Body of pancreas (tissue), 4 donors: Measurements from ENCODE around the gene PDE11A.

Source experiments
- POLR2A ChIP-seq, 3 donors: fragments of 450-650 bp; IDR thresholded peaks; one replicate each; pipeline ENCODE4 v1.6.1; 2016; ENCODE audit warnings: antibody characterized with exemption in 3 of 3, mild to moderate bottlenecking in 2 of 3
- TF ChIP-seq, protein P1 (sequence below), 7 experiments: fragments of 450-650 bp in 4 of 7; fragments of 200-600 bp in 3 of 7; sonication (generic) in 3 of 7; IDR thresholded peaks; one replicate each; pipeline ENCODE4 v1.5.1; 2016 to 2019; ENCODE audit warnings: antibody characterized with exemption in 7 of 7

DNA sequence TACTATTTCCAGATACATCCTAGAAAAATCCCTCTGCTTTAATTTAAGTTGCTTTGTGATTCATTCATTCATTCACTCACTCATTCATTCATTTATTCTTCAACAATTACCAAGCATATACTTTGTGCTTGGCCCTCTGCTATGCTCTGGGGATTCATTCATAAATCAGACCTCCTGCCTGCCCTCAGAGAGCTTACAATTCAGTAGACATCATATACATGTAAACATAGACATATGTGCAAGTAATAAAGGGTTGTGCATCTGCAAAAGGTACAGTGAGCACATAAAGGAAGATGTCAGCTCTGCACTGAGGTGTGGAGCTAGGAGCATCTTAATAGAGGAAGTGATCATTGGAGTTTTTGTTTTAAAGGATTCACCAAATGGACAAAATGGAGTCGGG lies 490.6 kb downstream of the PDE11A start:
- TF ChIP-seq, protein P1, sequence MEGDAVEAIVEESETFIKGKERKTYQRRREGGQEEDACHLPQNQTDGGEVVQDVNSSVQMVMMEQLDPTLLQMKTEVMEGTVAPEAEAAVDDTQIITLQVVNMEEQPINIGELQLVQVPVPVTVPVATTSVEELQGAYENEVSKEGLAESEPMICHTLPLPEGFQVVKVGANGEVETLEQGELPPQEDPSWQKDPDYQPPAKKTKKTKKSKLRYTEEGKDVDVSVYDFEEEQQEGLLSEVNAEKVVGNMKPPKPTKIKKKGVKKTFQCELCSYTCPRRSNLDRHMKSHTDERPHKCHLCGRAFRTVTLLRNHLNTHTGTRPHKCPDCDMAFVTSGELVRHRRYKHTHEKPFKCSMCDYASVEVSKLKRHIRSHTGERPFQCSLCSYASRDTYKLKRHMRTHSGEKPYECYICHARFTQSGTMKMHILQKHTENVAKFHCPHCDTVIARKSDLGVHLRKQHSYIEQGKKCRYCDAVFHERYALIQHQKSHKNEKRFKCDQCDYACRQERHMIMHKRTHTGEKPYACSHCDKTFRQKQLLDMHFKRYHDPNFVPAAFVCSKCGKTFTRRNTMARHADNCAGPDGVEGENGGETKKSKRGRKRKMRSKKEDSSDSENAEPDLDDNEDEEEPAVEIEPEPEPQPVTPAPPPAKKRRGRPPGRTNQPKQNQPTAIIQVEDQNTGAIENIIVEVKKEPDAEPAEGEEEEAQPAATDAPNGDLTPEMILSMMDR (IDR thresholded peaks at IDR 0.05) = no peak
- TF ChIP-seq POLR2A (IDR thresholded peaks at IDR 0.05) = no peak
